Stimulated activated naive B cell treated with anti-CD40 and anti-IgM and Interleukin-4, amounts not matched to agents 10 μg/mL and 1 μg/mL and 100 μg/mL, for 72 hours (primary cell): ENCODE data around the gene RUNDC1.
A peak's percentile ranks its signal among the peaks of the same experiment; 100 is the strongest.
"Not testable (repeated sequence)": the region's sequence is repeated elsewhere in the genome, so short reads cannot be mapped to it uniquely, and the experiment has no call there.

Experiments used
- ATAC-seq, 2 donors: fragments of 150-1000 bp; cut with Tn5 transposase; replicated peaks; 2 replicates each; pipeline ENCODE4 v1.10.0; 2021; ENCODE audit warnings: moderate library complexity in 1 of 2
- DNase-seq: peaks from one replicate; pipeline ENCODE4 v3.0.0; 2021
- H3K27ac Mint-ChIP-seq: one replicate; pipeline ENCODE4 v1.8.0; 2022; ENCODE audit warnings: mild to moderate bottlenecking, mixed read lengths
- H3K27me3 Mint-ChIP-seq, 2 donors: one replicate each; pipeline ENCODE4 v1.8.0; 2022; ENCODE audit warnings: mixed read lengths in 2 of 2
- H3K36me3 Mint-ChIP-seq, 2 donors: one replicate each; pipeline ENCODE4 v1.8.0; 2022; ENCODE audit warnings: mixed read lengths in 2 of 2, mild to moderate bottlenecking in 1 of 2
- H3K4me1 Mint-ChIP-seq, 2 donors: one replicate each; pipeline ENCODE4 v1.8.0; 2022; ENCODE audit warnings: mixed read lengths in 2 of 2, mild to moderate bottlenecking in 1 of 2
- H3K4me3 Mint-ChIP-seq, 2 donors: one replicate each; pipeline ENCODE4 v1.8.0; 2022; ENCODE audit warnings: mild to moderate bottlenecking in 2 of 2, mixed read lengths in 2 of 2, moderate library complexity in 1 of 2
- H3K9me3 Mint-ChIP-seq, 2 donors: one replicate each; pipeline ENCODE4 v1.8.0; 2022; ENCODE audit warnings: mixed read lengths in 2 of 2, mild to moderate bottlenecking in 1 of 2

Gene RUNDC1

DNA sequence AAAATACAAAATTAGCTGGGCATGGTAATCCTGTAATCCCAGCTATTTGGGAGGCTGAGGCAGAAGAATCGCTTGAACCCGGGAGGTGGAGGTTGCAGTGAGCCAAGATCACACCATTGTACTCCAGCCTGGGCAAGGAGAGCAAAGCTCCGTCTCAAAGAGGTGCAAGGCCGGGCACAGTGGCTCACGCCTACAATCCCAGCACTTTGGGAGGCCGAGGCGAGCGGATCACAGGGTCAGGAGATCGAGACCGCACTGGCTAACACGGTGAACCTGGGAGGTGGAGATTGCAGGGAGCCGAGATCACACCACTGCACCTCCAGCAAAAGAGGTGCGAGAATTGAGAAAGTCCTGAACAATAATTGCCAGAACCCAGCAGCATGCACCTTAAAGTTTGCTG lies 20.5 kb downstream of the RUNDC1 start:
- DNase-seq, H3K9me3 Mint-ChIP-seq, ATAC-seq, H3K27me3 Mint-ChIP-seq: not testable (repeated sequence)
- peak overlapping the region in 1 of 2 donors; percentile 47 for H3K4me3 Mint-ChIP-seq
- H3K36me3 Mint-ChIP-seq: peaks cover 40 to 54% of the 10 kb centered on the region in 2 donors
- H3K4me1 Mint-ChIP-seq: peaks cover 20 to 50% of the 10 kb centered on the region in 2 donors
- peak overlapping the region; percentile 73 for H3K27ac Mint-ChIP-seq

DNA sequence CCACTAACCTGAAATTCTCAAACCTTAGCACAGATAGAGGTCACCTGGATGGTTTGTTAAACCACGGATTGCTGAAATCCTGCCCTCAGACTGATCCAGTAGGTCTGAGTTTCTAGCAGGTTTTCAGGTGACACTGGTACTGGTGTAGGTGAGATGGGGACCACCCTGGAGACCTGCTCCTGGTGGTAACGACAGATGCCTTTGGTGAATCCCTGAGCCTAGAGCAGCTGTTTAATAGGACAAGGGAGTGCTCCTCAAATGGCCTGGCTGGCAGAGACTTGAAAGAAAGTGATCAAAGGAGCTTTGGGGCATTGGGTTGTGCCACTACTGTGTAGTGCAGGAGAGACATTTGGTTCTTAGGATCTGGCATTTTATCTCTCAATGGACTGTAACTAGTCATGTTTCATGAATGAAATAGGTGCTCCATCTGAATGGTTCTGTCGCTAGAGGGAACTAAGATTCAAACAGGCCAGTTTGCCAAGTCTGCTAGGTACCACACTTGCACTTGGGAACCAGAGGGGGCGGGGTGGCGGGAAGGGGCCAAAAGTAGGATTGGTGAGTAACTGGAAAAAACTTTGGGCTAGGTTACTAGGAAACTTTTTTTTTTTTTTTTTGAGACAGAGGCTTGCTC lies 23.3 kb downstream of the RUNDC1 start:
- H3K4me1 Mint-ChIP-seq: peaks cover 19 to 52% of the 10 kb centered on the region in 2 donors
- ATAC-seq: no peak
- no peak overlapping the region for H3K4me3 Mint-ChIP-seq
- peaks cover 40 to 56% of the 10 kb centered on the region in 2 donors for H3K36me3 Mint-ChIP-seq
- H3K9me3 Mint-ChIP-seq: no peaks in the 10 kb centered on the region
- no peaks in the 10 kb centered on the region for H3K27me3 Mint-ChIP-seq
- DNase-seq: no peak
- H3K27ac Mint-ChIP-seq: peak overlapping the region; percentile 70

GRCh38 chr17:43006639-43007551 lies 26.5 kb downstream of the RUNDC1 start, which contains the start of gene IFI35:
IFI35 (plus strand) TSS chr17:43006784; CDS start chr17:43006948, 164 bp downstream.
- Mint-ChIP-seq H3K9me3 (no peaks in the 10 kb centered on the region), H3K4me1 (peaks cover 19 to 45% of the 10 kb centered on the region in 2 donors), H3K36me3 (peaks cover 22 to 34% of the 10 kb centered on the region in 2 donors), H3K27me3 (no peaks in the 10 kb centered on the region), H3K27ac (peak within 1 kb of the TSS; percentile 100), H3K4me3 (peak within 1 kb of the TSS; percentile 100)
- peak; percentile 94 to 97 for ATAC-seq
- peak; percentile 83 for DNase-seq

DNA sequence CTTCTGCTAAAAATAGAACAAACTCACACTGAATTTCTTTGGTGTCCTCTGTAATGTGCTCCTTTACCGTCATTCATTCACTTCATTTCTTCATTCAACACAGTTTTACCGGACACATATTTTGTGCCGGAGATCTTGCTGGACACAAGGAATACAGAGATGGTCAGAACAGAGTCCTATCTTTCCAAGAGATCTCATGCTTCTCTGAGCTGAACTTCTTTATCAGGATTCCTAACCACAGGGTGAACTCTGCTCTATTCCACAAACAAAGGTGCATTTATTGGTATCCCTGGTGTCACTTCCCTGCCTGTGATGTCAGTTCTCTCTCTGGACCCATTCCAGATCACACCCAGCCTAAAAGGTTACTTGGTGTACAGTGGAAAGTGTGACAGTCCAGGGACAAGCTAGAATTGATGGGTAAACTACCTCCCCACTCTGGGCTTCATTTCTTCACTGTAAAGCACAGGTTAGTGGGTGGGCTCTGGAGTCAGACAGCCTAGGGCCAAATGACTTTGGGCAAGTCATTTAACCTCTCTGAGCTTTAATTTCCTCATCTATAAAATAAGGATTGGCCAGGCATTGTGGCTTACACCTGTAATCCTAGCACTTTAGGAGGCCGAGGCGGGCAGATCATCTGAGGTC lies 30.4 kb downstream of the RUNDC1 start:
- no peak overlapping the region for H3K4me3 Mint-ChIP-seq
- peaks cover 12 to 37% of the 10 kb centered on the region in 2 donors for H3K4me1 Mint-ChIP-seq
- peaks cover 26 to 41% of the 10 kb centered on the region in 2 donors for H3K36me3 Mint-ChIP-seq
- peak overlapping the region; percentile 5 for H3K27ac Mint-ChIP-seq
- ATAC-seq: no peak
- no peaks in the 10 kb centered on the region for H3K27me3 Mint-ChIP-seq
- no peaks in the 10 kb centered on the region for H3K9me3 Mint-ChIP-seq
- no peak for DNase-seq

- peak overlapping the region; percentile 20 for H3K27ac Mint-ChIP-seq
- no peaks in the 10 kb centered on the region for H3K27me3 Mint-ChIP-seq
- H3K4me3 Mint-ChIP-seq: no peak overlapping the region
- H3K4me1 Mint-ChIP-seq: peaks cover 9 to 32% of the 10 kb centered on the region in 2 donors
- ATAC-seq (no peak), DNase-seq (no peak)
- no peaks in the 10 kb centered on the region for H3K9me3 Mint-ChIP-seq
- peaks cover 26 to 37% of the 10 kb centered on the region in 2 donors for H3K36me3 Mint-ChIP-seq
Observed at GRCh38 chr17:43011728-43012472, 31.5 kb downstream of the RUNDC1 start.

DNA sequence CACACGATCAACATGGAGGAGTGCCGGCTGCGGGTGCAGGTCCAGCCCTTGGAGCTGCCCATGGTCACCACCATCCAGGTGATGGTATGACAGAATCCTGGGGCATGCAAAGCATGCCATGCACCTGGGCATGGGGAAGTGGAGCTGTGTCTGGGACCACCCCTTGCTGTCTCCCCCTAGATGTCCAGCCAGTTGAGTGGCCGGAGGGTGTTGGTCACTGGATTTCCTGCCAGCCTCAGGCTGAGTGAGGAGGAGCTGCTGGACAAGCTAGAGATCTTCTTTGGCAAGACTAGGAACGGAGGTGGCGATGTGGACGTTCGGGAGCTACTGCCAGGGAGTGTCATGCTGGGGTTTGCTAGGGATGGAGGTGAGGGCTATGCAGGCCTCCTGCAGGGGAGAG lies 32.9 kb downstream of the RUNDC1 start:
- DNase-seq (no peak), ATAC-seq (no peak)
- Mint-ChIP-seq H3K9me3 (no peaks in the 10 kb centered on the region), H3K4me3 (no peak overlapping the region), H3K4me1 (peaks cover 11 to 32% of the 10 kb centered on the region in 2 donors), H3K27ac (peak overlapping the region; percentile 53), H3K36me3 (peaks cover 26 to 37% of the 10 kb centered on the region in 2 donors), H3K27me3 (no peaks in the 10 kb centered on the region)

GRCh38 chr17:43014020-43014648 lies 33.8 kb downstream of the RUNDC1 start:
- peak overlapping the region; percentile 47 for H3K27ac Mint-ChIP-seq

DNA sequence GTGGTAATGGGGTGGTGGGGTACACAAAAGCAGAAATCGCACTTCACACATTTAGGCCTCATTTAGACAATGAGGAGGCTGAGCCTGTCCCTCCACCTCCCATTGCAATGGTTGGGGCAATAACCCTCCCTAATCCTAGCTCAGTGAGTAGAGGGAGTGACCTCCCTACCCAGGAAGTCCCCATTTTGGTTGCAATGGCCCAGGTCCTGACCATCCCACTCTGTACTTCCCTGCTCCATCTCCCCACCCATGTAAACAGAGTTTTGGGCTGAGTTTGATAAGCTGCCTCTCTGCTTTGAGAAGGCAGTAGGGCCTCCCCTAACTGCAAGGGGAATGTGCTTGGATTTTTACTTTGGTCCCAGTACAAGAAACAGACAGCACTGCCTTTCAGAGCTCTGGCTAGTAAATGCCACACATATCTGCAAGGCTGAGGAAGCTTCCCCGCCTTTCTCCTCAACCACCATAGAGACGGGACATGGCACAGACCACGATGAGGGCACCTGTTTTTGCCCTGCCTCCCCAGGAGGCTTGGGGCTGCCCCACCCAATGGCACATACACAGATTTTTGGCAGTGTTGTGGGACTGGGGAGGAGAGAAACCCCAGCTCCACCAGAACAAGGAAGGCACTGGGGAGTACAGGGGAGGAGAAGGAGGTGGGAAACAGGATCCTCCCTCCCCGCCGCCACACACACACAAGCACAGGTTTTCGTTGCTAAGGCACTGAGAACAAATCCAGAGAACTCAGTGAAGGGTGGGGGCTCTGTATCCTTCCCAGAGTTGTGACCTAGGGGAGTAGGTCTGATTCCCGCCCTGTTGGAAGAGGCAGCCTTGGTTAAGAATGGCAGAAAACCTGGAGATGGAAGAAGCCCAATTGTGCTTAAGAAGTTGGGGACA lies 34.5 kb downstream of the RUNDC1 start:
- no peaks in the 10 kb centered on the region for H3K9me3 Mint-ChIP-seq
- peaks cover 26 to 37% of the 10 kb centered on the region in 2 donors for H3K36me3 Mint-ChIP-seq
- H3K4me3 Mint-ChIP-seq: peak overlapping the region in 1 of 2 donors; percentile 16
- DNase-seq (no peak), ATAC-seq (no peak)
- H3K27me3 Mint-ChIP-seq: no peaks in the 10 kb centered on the region
- peak overlapping the region; percentile 62 for H3K27ac Mint-ChIP-seq
- peaks cover 15 to 37% of the 10 kb centered on the region in 2 donors for H3K4me1 Mint-ChIP-seq

More at GRCh38 chr17:43014020-43014648, 33.8 kb downstream of the RUNDC1 start:
- H3K4me3 Mint-ChIP-seq: no peak overlapping the region
- ATAC-seq (no peak), DNase-seq (no peak)
- peaks cover 11 to 32% of the 10 kb centered on the region in 2 donors for H3K4me1 Mint-ChIP-seq
- no peaks in the 10 kb centered on the region for H3K27me3 Mint-ChIP-seq
- peaks cover 26 to 37% of the 10 kb centered on the region in 2 donors for H3K36me3 Mint-ChIP-seq
- no peaks in the 10 kb centered on the region for H3K9me3 Mint-ChIP-seq

DNA sequence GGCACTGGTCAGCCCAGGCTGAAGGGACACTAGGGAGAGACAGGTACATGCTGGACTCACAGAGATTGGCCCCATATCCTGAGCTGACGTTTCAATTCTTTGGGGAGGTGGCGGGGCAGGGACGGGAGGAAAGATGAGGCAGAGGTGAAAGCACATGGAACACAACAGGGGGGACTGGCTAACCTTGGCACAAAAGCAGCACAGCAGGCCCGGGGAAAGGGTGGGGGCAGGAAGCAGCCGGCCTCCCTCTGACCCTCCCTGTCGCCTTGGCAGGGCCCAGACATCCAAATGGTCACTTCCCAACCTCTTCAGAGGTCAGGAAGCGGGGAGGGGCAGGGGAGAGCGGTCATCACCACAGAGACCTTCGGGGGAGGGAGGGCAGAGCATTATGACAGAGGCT lies 35.2 kb downstream of the RUNDC1 start:
- Mint-ChIP-seq H3K27me3 (no peaks in the 10 kb centered on the region), H3K27ac (no peak overlapping the region), H3K36me3 (peaks cover 26 to 36% of the 10 kb centered on the region in 2 donors), H3K4me3 (no peak overlapping the region), H3K9me3 (no peaks in the 10 kb centered on the region), H3K4me1 (peaks cover 10 to 31% of the 10 kb centered on the region in 2 donors)
- no peak for ATAC-seq
- DNase-seq: no peak

DNA sequence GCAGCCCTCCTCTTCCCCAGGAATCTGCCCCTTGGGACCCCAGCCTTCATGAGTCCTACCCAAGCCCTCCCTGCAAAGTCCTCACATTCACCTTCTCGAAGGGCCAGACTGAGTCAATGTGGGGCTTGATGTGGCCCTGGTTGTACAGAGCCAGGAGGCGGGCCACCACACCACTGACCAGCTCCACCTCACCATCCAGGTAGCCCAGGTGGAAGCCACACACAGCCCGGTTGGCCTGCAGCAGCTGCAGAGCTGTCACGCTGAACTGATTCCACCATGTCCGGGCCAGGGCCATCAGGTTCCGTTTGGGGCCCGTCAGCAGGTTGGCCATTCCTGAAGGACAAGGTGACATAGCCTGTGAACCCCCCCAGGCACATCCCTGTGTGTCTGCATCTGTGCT lies 35.9 kb downstream of the RUNDC1 start:
- Mint-ChIP-seq H3K27me3 (no peaks in the 10 kb centered on the region), H3K27ac (no peak overlapping the region), H3K4me3 (no peak overlapping the region), H3K4me1 (peaks cover 11 to 32% of the 10 kb centered on the region in 2 donors), H3K36me3 (peaks cover 26 to 34% of the 10 kb centered on the region in 2 donors), H3K9me3 (no peaks in the 10 kb centered on the region)
- no peak for ATAC-seq
- no peak for DNase-seq

GRCh38 chr17:43018008-43018853 lies 37.9 kb downstream of the RUNDC1 start:
- H3K9me3 Mint-ChIP-seq: no peaks in the 10 kb centered on the region
- no peak overlapping the region for H3K4me3 Mint-ChIP-seq
- no peak for ATAC-seq

GRCh38 chr17:43018932-43019331 lies 38.6 kb downstream of the RUNDC1 start:
- Mint-ChIP-seq H3K9me3 (no peaks in the 10 kb centered on the region), H3K27me3 (no peaks in the 10 kb centered on the region), H3K36me3 (peaks cover 12 to 16% of the 10 kb centered on the region in 2 donors), H3K27ac (no peak overlapping the region), H3K4me1 (peaks cover 13 to 42% of the 10 kb centered on the region in 2 donors), H3K4me3 (no peak overlapping the region)
- DNase-seq (no peak), ATAC-seq (no peak)

More at GRCh38 chr17:43018008-43018853, 37.9 kb downstream of the RUNDC1 start:
- H3K27ac Mint-ChIP-seq: peak overlapping the region; percentile 32
- H3K36me3 Mint-ChIP-seq: peaks cover 18 to 21% of the 10 kb centered on the region in 2 donors
- peaks cover 13 to 42% of the 10 kb centered on the region in 2 donors for H3K4me1 Mint-ChIP-seq
- H3K27me3 Mint-ChIP-seq: no peaks in the 10 kb centered on the region
- no peak for DNase-seq
